ENCODE data around the gene C11orf52.

DNA sequence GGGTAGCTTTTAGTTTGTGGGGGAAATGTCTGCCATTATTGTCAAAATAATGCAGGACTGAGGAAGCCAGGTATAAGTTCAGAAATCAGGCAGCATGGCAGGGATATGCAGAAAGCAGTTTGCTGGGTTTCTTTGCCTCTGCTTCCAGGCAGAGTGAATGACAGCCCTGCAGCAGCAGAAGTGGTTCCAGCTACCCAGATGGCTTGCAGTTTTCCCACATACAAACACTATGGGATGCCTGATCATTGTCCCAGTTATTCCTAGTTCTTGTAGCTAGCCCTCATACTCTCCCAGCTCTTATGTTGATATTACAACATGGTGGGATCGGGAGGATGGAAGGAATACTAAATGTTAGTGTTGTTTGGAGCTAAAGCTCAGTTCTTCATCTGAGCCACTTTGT lies 15.6 kb downstream of the C11orf52 start:
- TF ChIP-seq, protein P1, sequence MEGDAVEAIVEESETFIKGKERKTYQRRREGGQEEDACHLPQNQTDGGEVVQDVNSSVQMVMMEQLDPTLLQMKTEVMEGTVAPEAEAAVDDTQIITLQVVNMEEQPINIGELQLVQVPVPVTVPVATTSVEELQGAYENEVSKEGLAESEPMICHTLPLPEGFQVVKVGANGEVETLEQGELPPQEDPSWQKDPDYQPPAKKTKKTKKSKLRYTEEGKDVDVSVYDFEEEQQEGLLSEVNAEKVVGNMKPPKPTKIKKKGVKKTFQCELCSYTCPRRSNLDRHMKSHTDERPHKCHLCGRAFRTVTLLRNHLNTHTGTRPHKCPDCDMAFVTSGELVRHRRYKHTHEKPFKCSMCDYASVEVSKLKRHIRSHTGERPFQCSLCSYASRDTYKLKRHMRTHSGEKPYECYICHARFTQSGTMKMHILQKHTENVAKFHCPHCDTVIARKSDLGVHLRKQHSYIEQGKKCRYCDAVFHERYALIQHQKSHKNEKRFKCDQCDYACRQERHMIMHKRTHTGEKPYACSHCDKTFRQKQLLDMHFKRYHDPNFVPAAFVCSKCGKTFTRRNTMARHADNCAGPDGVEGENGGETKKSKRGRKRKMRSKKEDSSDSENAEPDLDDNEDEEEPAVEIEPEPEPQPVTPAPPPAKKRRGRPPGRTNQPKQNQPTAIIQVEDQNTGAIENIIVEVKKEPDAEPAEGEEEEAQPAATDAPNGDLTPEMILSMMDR (IDR thresholded peaks at IDR 0.05): no peak
- no peak for TF ChIP-seq POLR2A (IDR thresholded peaks at IDR 0.05)

All from Peyer's patch (tissue), 4 donors.